ENCODE measurements around the gene MID2. TPM values are rescaled to one million over a fixed set of nuclear protein-coding genes. Genes with fewer than 3 reads are reported as not detected.

Gene MID2
- 6.1 to 10.6 TPM (median 6.7 TPM) in 5 replicates for total RNA-seq (2022; extraction: Qiagen RNA extraction; ENCODE audit: low read depth)

GRCh38 chrX:107825698-107826237 is at the start of gene MID2:
TSS of gene MID2 (plus strand) at chrX:107825866. CDS start at chrX:107826427, 561 bp downstream.

GRCh38 chrX:107777536-107777832 is 48.2 kb upstream of the MID2 start, which contains the start of gene NCBP2L:
TSS of gene NCBP2L (plus strand) at chrX:107777733. CDS start at chrX:107794221, 16,488 bp downstream.

Other genes with a start within 250 kb of the MID2 start
- gene PRPS1, start 197.4 kb upstream of the MID2 start, total RNA-seq (2022; extraction: Qiagen RNA extraction; ENCODE audit: low read depth): 97.3 to 114 TPM (median 110 TPM) in 5 replicates
- gene TSC22D3, start 50.1 kb upstream of the MID2 start, total RNA-seq (2022; extraction: Qiagen RNA extraction; ENCODE audit: low read depth): 25.4 to 28.3 TPM (median 26.8 TPM) in 5 replicates
- not detected in 5 replicates for gene NCBP2L, start 48.1 kb upstream of the MID2 start, total RNA-seq (2022; extraction: Qiagen RNA extraction; ENCODE audit: low read depth)
- not detected in 5 replicates for gene TEX13B, start 156.5 kb downstream of the MID2 start, total RNA-seq (2022; extraction: Qiagen RNA extraction; ENCODE audit: low read depth)
- 0.27 to 0.71 TPM (median 0.32 TPM) in 5 replicates for gene VSIG1, start 219.2 kb downstream of the MID2 start, total RNA-seq (2022; extraction: Qiagen RNA extraction; ENCODE audit: low read depth)